GM23338 (cell line): ENCODE results near the gene PDSS1.

Experiments
- CREB1 ChIP-seq: fragments of 250-450 bp; sonication (Bioruptor Pico); IDR thresholded peaks from 2 replicates; pipeline ENCODE4 v1.5.0; 2020; ENCODE audit warnings: low read depth, mild to moderate bottlenecking, moderate library complexity
- CTCF ChIP-seq, 2 experiments: fragments of 200-600 bp in 1 of 2; sonication (generic) in 1 of 2; conservative IDR thresholded peaks; 2 replicates each; pipeline versions ENCODE4 v1.5.1 to v1.6.1; 2016 to 2017; ENCODE audit warnings: antibody characterized with exemption in 2 of 2, low read depth in 2 of 2, mild to moderate bottlenecking in 2 of 2, moderate library complexity in 1 of 2
- EZH2 ChIP-seq: fragments of 200-600 bp; sonication (generic); IDR thresholded peaks from one replicate; pipeline ENCODE4 v1.8.0; 2017; ENCODE audit warnings: antibody characterized with exemption, mild to moderate bottlenecking, low read depth; ENCODE audit not compliant: unreplicated experiment
- EZH2phosphoT487 ChIP-seq: fragments of 200-600 bp; sonication (generic); IDR thresholded peaks from one replicate; pipeline ENCODE4 v1.8.1; 2018; ENCODE audit warnings: antibody characterized with exemption; ENCODE audit not compliant: unreplicated experiment
- NANOG ChIP-seq: IDR thresholded peaks from 2 replicates; pipeline ENCODE4 v1.6.1; 2016; ENCODE audit warnings: antibody characterized with exemption, borderline replicate concordance
- POLR2AphosphoS5 ChIP-seq: IDR thresholded peaks from 2 replicates; pipeline ENCODE4 v1.6.1; 2016; ENCODE audit warnings: antibody characterized with exemption, low read depth
- REST ChIP-seq: IDR thresholded peaks from one replicate; pipeline ENCODE4 v1.6.1; 2018; ENCODE audit warnings: antibody characterized with exemption; ENCODE audit not compliant: unreplicated experiment
- STAT1 ChIP-seq: IDR thresholded peaks from one replicate; pipeline ENCODE4 v1.6.1; 2016; ENCODE audit warnings: antibody characterized with exemption; ENCODE audit not compliant: unreplicated experiment
- ZNF114 ChIP-seq: fragments of 250-450 bp; sonication (Bioruptor Pico); IDR thresholded peaks from 2 replicates; pipeline ENCODE4 v1.5.0; 2020; ENCODE audit warnings: mild to moderate bottlenecking, moderate library complexity
- ZNF331 ChIP-seq: fragments of 250-450 bp; sonication (Bioruptor Pico); IDR thresholded peaks from 2 replicates; pipeline ENCODE4 v1.5.0; 2020; ENCODE audit warnings: low read depth, mild to moderate bottlenecking, moderate library complexity

- TF ChIP-seq EZH2phosphoT487 (no peak), CTCF (conservative IDR thresholded peaks at IDR 0.05; ENCODE audit: low read depth in 2 of 2) (no peak), POLR2AphosphoS5 (no peak), ZNF114 (CRISPR knock-in tag) (no peak), CREB1 (no peak), EZH2 (no peak), REST (no peak), ZNF331 (CRISPR knock-in tag) (no peak), NANOG (no peak), STAT1 (no peak)
Measured at GRCh38 chr10:26759008-26759407, 61.5 kb downstream of the PDSS1 start.
